ENCODE measurements around the gene ZNF839. TPM values are rescaled to one million over a fixed set of nuclear protein-coding genes. Genes with fewer than 3 reads are reported as not detected.

The ZNF839 gene
- total and polyA plus RNA-seq, 2 of the 4 experiments (the other 2 are of a cell fraction) = 5.7 to 10.7 TPM

DNA sequence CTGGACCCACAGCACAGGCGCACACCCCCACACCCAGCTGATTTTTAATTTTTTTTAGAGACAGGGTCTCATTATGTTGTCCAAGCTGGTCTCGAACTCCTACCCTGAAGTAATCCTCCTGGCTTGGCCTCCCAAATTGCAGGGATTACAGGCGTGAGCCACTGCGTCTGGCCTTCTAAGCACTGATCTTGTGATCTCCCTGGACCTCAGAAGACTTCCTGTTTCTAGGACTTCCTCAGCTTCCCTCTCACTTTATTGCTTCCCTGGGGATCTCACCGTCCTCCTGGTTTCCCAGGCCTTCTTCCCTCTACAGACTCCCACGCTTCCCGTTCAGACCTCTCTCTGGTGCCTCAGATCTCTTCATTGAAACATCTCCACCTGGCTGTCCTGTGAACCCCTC is 13.8 kb downstream of the ZNF839 start:
- H3K9ac ChIP-seq (ENCODE audit: low read depth, low read length) = no peak overlapping the region
- POLR2A ChIA-PET (ENCODE audit: unreplicated experiment) = no interaction called here

More for the DNA sequence above, 13.8 kb downstream of the ZNF839 start:
- H3K4me2 ChIP-seq (ENCODE audit: low read depth, low read length) = no peak overlapping the region
- H3K56ac ChIP-seq (ENCODE audit: extremely low read depth, insufficient read depth, low read length) = no peak overlapping the region
- H3K4ac ChIP-seq (ENCODE audit: low read depth, low read length) = no peak overlapping the region
- H4K8ac ChIP-seq (ENCODE audit: low read depth in 2 of 2, low read length in 2 of 2) = no peak overlapping the region
- 93% methylated on average over 2 of the region's 7 CpGs; no CpG with 5 or more reads in 1 of the 2 experiments for WGBS, 2 experiments (ENCODE audit: extremely low coverage in 2 of 2, insufficient read length in 1 of 2)
- dilution Hi-C loops (cut with HindIII; ENCODE audit: low sequenced_read_pairs, unreplicated experiment) = no loop called here
- H2AFZ ChIP-seq (replicated peaks; ENCODE audit: low read length, poor library complexity) = no peak overlapping the region
- H3K23ac ChIP-seq (ENCODE audit: low read depth, low read length) = no peak overlapping the region
- no peaks in the 10 kb centered on the region for H3K9me1 ChIP-seq (ENCODE audit: insufficient read depth, low read length)
- DNase-seq (no peak), ATAC-seq (ENCODE audit: low read depth) (no peak)
- no peaks in the 10 kb centered on the region for H4K20me1 ChIP-seq (ENCODE audit: insufficient read depth, low read length)
- BruUV-seq (replicated peaks) = no TSS peak
- no peaks in the 10 kb centered on the region for H3K4me1 ChIP-seq (ENCODE audit: control insufficient read depth, insufficient read depth, low read length)
- CTCF ChIA-PET = no interaction called here
- H3K18ac ChIP-seq (ENCODE audit: low read depth, low read length) = no peak overlapping the region
- no peak overlapping the region for H4K91ac ChIP-seq (ENCODE audit: insufficient read depth, low read depth, low read length)
- H3K27me3 ChIP-seq (ENCODE audit: control insufficient read depth, insufficient read depth, low read length) = no peaks in the 10 kb centered on the region
- no peak overlapping the region for H4K5ac ChIP-seq (ENCODE audit: low read depth, low read length)
- intact Hi-C loops (cut with micrococcal nuclease) = no loop called here
- H2BK15ac ChIP-seq (ENCODE audit: low read depth, low read length) = no peak overlapping the region
- peaks cover 14% of the 10 kb centered on the region; the same call in 1 of the 2 replicates for H3K36me3 ChIP-seq (ENCODE audit: control insufficient read depth, insufficient read depth, low read length)
- H3K27ac ChIP-seq (ENCODE audit: insufficient read depth, low read length) = no peak overlapping the region
- H2BK120ac ChIP-seq (ENCODE audit: low read depth, low read length) = no peak overlapping the region
- in situ Hi-C loops (cut with MboI; ENCODE audit: low sequenced_read_pairs) = no loop called here
- H3K9me3 ChIP-seq (ENCODE audit: control insufficient read depth, insufficient read depth, low read length) = no peaks in the 10 kb centered on the region
- TF ChIP-seq NFE2L2 (IDR thresholded peaks at IDR 0.05; ENCODE audit: low read depth, low read length) = no peak
- no peak for TF ChIP-seq RAD21 (IDR thresholded peaks at IDR 0.05; ENCODE audit: low read length)
- TF ChIP-seq RCOR1 (IDR thresholded peaks at IDR 0.05; ENCODE audit: insufficient replicate concordance, low read length) = no peak
- TF ChIP-seq FOS (IDR thresholded peaks at IDR 0.05; ENCODE audit: low read depth, low read length) = no peak
- TF ChIP-seq SMC3 (IDR thresholded peaks at IDR 0.05; ENCODE audit: low read depth, low read length) = no peak
- no peak for TF ChIP-seq CTCF (conservative IDR thresholded peaks at IDR 0.05; ENCODE audit: low read depth, low read length)
- no peak for TF ChIP-seq MAZ (IDR thresholded peaks at IDR 0.05; ENCODE audit: borderline replicate concordance, low read depth, low read length)
- TF ChIP-seq, protein P1, sequence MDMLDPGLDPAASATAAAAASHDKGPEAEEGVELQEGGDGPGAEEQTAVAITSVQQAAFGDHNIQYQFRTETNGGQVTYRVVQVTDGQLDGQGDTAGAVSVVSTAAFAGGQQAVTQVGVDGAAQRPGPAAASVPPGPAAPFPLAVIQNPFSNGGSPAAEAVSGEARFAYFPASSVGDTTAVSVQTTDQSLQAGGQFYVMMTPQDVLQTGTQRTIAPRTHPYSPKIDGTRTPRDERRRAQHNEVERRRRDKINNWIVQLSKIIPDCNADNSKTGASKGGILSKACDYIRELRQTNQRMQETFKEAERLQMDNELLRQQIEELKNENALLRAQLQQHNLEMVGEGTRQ (IDR thresholded peaks at IDR 0.05; ENCODE audit: low read depth, low read length) = no peak
- TF ChIP-seq, protein P2, sequence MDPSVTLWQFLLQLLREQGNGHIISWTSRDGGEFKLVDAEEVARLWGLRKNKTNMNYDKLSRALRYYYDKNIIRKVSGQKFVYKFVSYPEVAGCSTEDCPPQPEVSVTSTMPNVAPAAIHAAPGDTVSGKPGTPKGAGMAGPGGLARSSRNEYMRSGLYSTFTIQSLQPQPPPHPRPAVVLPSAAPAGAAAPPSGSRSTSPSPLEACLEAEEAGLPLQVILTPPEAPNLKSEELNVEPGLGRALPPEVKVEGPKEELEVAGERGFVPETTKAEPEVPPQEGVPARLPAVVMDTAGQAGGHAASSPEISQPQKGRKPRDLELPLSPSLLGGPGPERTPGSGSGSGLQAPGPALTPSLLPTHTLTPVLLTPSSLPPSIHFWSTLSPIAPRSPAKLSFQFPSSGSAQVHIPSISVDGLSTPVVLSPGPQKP (IDR thresholded peaks at IDR 0.05; ENCODE audit: borderline replicate concordance, low read depth, low read length) = no peak
- no peak for TF ChIP-seq MAFK (IDR thresholded peaks at IDR 0.05; ENCODE audit: low read depth, low read length)
- no peak for TF ChIP-seq CHD1 (IDR thresholded peaks at IDR 0.05; ENCODE audit: low read depth, low read length)
- no peak for TF ChIP-seq POLR2A (IDR thresholded peaks at IDR 0.05; ENCODE audit: low read depth, low read length)
- TF ChIP-seq MXI1 (IDR thresholded peaks at IDR 0.05; ENCODE audit: borderline replicate concordance, low read depth, low read length) = no peak
- no peak for TF ChIP-seq BHLHE40 (IDR thresholded peaks at IDR 0.05; ENCODE audit: low read depth, low read length)
- no peak for TF ChIP-seq RFX5 (IDR thresholded peaks at IDR 0.05; ENCODE audit: low read depth, low read length)
- no peak for TF ChIP-seq CEBPB (IDR thresholded peaks at IDR 0.05; ENCODE audit: low read depth, low read length)
- H3K14ac ChIP-seq (replicated peaks; ENCODE audit: low read depth, low read length) = no peak overlapping the region
- H2BK5ac ChIP-seq (ENCODE audit: low read depth, low read length, poor library complexity, severe bottlenecking) = no peak overlapping the region
- H2AK5ac ChIP-seq (ENCODE audit: low read depth, low read length) = no peak overlapping the region
- H3K4me3 ChIP-seq (ENCODE audit: insufficient read depth, low read depth, low read length) = no peak overlapping the region
- H3K79me1 ChIP-seq (ENCODE audit: low read depth in 1 of 2, low read length in 2 of 2) = peaks cover 4 to 5% of the 10 kb centered on the region in 2 experiments; a peak in 3 of 4 replicates
- no peak overlapping the region for H2AK9ac ChIP-seq (replicated peaks; ENCODE audit: low read depth, low read length, poor library complexity)
- H2BK20ac ChIP-seq (ENCODE audit: low read depth, low read length) = no peak overlapping the region

Data from IMR-90 (cell line).